GM19193 (cell line): ENCODE results near the gene CARTPT.

ENCODE experiments used
- POLR2A ChIP-seq: IDR thresholded peaks from 4 replicates; pipeline ENCODE4 v1.6.1; 2011; ENCODE audit not compliant: insufficient read depth, insufficient read length; ENCODE audit errors: extremely low read depth

Gene CARTPT

DNA sequence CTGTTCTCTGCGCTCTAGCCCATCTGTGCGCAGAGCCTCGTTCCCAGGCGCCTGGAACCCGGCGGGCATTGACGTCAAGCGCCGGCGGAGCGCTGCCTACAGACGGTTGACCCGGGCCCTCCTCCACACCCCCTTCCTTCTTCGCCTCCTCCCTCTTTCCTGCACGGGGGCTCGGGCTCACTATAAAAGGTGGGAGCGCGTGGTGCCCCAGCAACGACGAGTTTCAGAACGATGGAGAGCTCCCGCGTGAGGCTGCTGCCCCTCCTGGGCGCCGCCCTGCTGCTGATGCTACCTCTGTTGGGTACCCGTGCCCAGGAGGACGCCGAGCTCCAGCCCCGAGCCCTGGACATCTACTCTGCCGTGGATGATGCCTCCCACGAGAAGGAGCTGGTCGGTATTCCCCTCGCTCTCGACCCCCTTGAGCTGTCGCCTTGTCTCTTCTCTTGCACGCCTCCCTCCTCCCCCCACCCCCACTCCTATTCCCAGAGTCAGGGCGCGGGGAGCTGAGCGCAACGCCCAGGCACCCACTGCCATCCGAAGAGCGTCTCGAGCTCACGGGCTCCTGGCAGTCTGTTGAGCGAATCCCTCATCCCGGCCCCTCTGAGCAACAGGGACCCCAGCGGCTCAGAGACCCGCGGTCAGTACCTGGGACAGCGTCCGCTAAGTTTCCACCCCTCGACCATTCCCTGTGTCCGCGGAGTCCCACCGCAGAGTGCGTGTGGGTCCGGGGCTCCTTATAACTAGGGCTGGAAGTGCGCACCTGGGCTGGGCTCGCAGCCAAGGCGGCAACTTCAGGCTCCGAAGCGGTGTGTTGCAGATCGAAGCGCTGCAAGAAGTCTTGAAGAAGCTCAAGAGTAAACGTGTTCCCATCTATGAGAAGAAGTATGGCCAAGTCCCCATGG is at the start of gene CARTPT:
Gene CARTPT (plus strand): TSS at position 213 of the 902 bp plus-strand sequence. CDS start 19 bp downstream, at position 232.
- TF ChIP-seq POLR2A, result no peak

DNA sequence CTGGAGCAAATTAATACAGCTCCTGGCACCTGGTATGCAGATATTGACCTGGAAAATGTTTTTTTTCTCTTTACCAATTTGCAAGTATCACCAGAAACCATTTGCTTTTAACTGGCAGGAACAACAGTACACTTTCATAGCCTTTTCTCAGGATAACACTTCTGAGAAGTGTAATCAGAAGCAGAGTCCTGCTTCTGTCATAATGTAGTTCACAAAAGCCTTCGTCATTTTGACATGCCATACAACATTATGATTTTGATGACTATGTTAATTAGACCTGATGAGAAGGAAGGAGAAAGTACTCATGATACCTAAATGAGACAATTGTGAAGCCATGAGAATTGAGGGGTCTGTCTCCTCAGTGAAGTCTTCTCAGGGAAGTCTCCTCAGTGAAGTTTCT is 41.1 kb upstream of the CARTPT start:
- TF ChIP-seq POLR2A, result no peak

DNA sequence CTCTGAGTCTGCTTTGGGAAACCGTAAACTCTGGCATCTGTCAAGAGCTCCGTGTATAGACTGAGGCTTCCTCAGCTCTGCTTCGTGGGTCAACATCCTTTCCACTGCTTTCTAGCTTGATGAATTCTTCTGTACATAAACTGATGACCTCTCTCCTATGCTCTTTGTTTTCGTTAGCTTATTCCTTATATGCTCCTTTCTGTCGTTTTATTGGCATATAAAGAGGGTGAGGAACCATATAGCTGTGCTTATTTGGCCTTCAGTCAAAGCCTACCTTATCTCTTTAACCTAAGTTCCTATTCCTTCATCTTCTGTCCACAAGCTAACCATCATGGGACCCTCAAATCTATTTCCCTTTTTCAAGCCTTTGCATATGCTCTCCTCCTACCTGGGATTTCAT is 39.4 kb upstream of the CARTPT start:
- no peak for TF ChIP-seq POLR2A

- no peak for TF ChIP-seq POLR2A
Observed at GRCh38 chr5:71680510-71680909, 38.6 kb upstream of the CARTPT start.

GRCh38 chr5:71681296-71681695 is 37.8 kb upstream of the CARTPT start:
- TF ChIP-seq POLR2A, result no peak

DNA sequence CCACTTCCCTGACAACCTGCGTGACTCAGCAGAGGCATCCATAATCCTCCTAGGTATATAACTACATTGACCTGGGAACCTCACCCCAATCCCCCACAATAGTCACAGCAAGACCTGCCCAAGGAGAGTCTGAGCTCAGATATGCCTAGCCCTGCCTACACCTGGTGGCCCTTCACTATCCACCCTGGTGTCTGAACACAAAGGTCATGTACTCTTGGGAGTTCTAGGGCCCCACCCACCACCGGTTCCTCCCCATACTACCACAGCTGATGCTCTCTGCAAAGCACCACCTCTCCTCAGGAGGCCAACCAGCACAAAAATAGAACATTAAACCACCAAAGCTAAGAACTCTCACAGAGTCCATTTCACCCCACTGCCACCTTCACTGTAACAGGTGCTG is 34.8 kb upstream of the CARTPT start:
- no peak for TF ChIP-seq POLR2A

DNA sequence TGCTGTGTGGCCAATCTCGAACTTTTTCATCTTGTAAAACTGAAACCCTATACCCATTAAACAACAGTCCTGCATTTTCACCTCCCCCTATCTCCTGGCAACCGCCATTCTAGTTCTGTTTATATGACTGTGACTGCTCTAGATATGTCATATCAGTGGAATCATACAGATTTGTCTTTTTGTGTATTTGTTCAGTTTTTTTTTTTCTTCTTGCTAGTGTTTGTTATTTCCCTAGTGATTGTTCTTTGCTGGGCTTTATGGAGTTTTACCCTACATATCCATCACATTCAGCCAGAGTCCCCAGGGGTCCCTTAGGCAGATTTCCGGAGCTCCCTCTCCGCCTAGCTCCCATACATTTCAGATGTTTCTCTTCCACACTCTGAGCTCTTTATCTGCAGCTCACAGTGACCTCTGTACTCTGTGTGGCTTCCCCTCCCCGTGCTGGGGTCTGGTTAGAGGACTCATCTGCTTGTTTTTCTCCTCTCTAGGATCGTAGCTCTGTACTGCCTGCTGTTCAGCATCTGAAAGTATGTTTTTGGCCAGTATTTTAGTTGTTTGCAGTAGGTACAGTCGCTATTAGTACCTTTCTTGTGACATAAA is 25.1 kb upstream of the CARTPT start:
- no peak for TF ChIP-seq POLR2A

GRCh38 chr5:71695071-71695470 is 24.0 kb upstream of the CARTPT start:
- no peak for TF ChIP-seq POLR2A

- TF ChIP-seq POLR2A, result no peak
Observed at GRCh38 chr5:71695595-71695994, 23.5 kb upstream of the CARTPT start.

DNA sequence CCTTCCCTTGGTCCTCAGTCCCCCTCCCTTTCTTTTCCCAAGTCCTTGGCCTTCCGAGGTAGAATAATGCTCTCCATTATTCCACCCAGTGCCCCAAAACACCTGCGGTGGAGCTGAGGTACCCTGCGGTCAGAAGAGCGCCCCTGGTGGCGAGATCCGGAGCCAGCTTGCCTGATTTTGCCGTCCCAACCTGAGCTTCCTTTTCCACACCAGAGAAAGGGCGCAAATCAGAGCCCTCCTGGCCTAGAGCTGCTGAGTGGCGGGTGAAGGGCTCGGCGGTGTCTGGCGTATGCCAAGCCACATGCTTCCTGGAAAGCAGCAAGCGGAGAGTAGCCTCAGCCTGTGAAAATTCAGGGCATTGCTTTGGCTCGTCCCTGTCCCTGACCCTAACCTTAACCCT is 21.1 kb upstream of the CARTPT start:
- no peak for TF ChIP-seq POLR2A

DNA sequence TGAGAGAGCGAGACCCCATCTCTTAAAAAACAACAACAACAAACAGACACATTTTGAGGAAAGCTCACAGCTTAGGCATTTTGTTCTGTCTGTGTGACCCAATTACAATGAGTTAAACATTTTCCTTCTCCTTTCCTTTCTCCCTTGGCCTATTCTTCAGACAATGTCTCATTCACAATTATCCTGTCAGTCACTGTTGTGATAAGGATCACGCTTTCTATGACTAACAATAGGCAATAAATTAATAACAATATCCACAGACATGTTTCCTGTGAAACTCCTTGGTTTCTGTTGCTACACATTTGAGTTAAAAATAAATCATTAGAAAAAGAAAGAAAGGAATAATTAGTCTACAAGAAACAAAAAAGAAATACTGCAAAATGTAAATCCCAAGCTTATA is 19.8 kb upstream of the CARTPT start:
- TF ChIP-seq POLR2A, result no peak

DNA sequence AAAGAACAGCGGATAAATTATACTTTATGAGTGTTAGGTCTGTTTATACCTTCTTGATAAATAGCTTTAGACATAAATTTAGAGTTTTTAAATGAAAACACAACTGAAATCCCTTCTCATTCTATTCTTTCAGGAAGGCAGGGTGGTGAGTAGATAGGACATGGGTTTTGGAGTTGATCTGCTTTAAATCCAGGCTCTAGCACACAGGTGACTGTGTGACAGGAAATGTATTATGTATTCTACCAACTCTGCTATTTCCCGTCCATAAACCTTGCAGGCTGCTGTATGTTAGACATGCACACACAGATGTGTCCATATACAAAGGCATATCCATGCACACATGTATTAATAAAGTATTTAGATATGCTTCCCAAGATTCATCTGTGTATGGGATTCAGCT is 19.3 kb upstream of the CARTPT start:
- no peak for TF ChIP-seq POLR2A

DNA sequence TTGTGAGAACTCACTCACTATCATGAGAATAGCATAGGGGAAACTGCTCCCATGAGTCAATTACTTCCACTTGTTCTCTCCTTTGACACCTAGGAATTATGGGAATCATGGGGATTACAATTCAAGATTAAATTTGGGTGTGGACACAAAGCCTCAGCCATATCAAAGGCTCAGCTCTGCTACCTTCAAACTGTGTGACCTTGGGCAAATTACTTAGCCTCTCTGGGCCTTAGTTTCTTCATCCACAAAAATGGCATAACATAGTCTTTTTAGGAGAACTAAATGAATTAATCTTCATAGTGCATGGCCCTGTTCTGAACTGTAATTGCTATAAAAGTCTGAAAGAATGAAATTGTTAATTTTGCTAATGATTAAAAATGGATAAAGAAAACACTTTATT is 18.3 kb upstream of the CARTPT start:
- no peak for TF ChIP-seq POLR2A

- no peak for TF ChIP-seq POLR2A
Observed at GRCh38 chr5:71701407-71701806, 17.7 kb upstream of the CARTPT start.

DNA sequence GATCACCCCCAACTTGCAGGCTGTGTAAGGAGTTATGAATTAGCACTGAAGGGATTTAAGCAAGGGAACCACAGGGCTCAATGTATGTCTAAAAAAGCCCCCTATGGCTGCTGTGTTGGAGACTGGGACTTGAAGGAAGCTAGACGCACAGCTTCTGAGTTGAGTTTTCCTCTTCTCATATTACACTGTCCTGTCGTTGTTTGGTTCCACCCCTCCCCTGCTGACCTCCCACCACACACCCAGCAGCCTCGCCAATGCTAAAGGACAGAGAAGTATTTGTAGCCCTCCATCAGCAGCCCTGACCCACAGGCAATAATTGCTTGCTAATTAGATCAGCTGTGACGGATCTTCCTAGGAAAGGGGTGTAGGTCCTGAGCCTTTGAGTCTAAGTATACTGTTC is 15.1 kb upstream of the CARTPT start:
- TF ChIP-seq POLR2A, result no peak

DNA sequence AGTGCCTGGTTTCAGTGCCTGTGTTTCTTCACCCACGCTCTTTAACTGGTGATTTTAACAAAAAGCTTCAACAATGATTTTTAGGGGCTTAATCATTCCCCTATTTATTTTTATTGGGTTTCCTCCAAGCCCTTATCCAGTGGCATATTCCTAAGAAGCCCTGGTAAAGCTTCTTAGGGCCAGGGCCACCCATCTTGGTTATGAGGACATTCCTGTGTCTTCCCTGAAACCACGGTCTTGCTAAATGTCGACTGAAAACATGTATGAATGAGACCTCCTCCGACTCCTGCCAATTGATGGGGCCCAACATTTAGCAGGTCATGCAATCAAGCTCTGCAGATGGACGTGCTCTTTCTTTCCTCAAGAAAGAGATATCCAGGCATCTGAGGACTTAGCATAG is 13.7 kb upstream of the CARTPT start:
- no peak for TF ChIP-seq POLR2A

- no peak for TF ChIP-seq POLR2A
Observed at GRCh38 chr5:71706906-71707305, 12.2 kb upstream of the CARTPT start.

- no peak for TF ChIP-seq POLR2A
Observed at GRCh38 chr5:71711610-71712009, 7.5 kb upstream of the CARTPT start.
